ENCODE results near the gene SEZ6.

GRCh38 chr17:28956861-28957260 lies 49.0 kb downstream of the SEZ6 start:
- TF ChIP-seq CTCF (IDR thresholded peaks at IDR 0.05 in 2 of 3, conservative IDR thresholded peaks at IDR 0.05 in 1 of 3; ENCODE audit: control insufficient read depth in 2 of 3, extremely low read depth in 1 of 3, insufficient read depth in 1 of 3, low read depth in 3 of 3, low read length in 3 of 3) (no peak), SPI1 (IDR thresholded peaks at IDR 0.05; ENCODE audit: borderline replicate concordance, insufficient read depth, low read depth, low read length) (no peak), POLR2A (IDR thresholded peaks at IDR 0.05; ENCODE audit: low read depth, low read length) (no peak), EP300 (IDR thresholded peaks at IDR 0.05; ENCODE audit: borderline replicate concordance in 1 of 2, control insufficient read depth in 1 of 2, low read depth in 2 of 2, low read length in 2 of 2) (no peak), SMARCA5 (IDR thresholded peaks at IDR 0.05) (no peak), MYC (IDR thresholded peaks at IDR 0.05; ENCODE audit: insufficient read depth, insufficient read length, insufficient replicate concordance, low read length, severe bottlenecking) (no peak), ESRRA (IDR thresholded peaks at IDR 0.05; ENCODE audit: low read length) (no peak), NFYB (IDR thresholded peaks at IDR 0.05; ENCODE audit: insufficient read depth, low read depth, low read length) (no peak)
- TF ChIP-seq, protein P1, sequence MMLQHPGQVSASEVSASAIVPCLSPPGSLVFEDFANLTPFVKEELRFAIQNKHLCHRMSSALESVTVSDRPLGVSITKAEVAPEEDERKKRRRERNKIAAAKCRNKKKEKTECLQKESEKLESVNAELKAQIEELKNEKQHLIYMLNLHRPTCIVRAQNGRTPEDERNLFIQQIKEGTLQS (IDR thresholded peaks at IDR 0.05; ENCODE audit: borderline replicate concordance, extremely low read depth, low read depth, low read length) = no peak
- TF ChIP-seq, protein P2, sequence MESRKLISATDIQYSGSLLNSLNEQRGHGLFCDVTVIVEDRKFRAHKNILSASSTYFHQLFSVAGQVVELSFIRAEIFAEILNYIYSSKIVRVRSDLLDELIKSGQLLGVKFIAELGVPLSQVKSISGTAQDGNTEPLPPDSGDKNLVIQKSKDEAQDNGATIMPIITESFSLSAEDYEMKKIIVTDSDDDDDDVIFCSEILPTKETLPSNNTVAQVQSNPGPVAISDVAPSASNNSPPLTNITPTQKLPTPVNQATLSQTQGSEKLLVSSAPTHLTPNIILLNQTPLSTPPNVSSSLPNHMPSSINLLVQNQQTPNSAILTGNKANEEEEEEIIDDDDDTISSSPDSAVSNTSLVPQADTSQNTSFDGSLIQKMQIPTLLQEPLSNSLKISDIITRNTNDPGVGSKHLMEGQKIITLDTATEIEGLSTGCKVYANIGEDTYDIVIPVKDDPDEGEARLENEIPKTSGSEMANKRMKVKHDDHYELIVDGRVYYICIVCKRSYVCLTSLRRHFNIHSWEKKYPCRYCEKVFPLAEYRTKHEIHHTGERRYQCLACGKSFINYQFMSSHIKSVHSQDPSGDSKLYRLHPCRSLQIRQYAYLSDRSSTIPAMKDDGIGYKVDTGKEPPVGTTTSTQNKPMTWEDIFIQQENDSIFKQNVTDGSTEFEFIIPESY (IDR thresholded peaks at IDR 0.05) = no peak

All from GM12878 (cell line).